ENCODE results near the gene NSUN7.
"Not testable (repeated sequence)": the region's sequence is repeated elsewhere in the genome, so short reads cannot be mapped to it uniquely, and the experiment has no call there.

The NSUN7 gene

DNA sequence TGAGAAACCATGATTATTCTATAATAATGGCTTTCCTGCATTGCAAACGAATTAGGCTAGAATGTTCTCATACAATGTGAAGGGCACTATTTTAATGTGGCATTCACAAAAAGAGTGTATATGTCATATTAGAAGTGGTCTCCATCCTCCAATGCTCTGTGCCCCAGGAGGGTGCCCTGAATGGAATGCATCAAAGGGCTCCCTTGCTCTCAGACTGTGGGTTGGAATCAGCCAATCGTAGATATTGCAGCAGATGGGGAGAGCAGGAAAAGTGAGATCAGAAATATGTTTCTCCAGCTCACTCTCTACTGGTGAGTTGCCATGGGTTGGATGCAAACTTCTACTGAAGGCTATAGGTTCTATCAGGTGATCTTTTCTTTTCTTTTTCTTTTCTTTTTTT lies 11.9 kb upstream of the NSUN7 start:
- DNase-seq (ENCODE audit: low spot score), result no peak

- no peak for DNase-seq (ENCODE audit: low spot score)
Measured at GRCh38 chr4:40739347-40739746, 10.4 kb upstream of the NSUN7 start.

- no peak for DNase-seq (ENCODE audit: low spot score)
Measured at GRCh38 chr4:40744218-40744617, 5.5 kb upstream of the NSUN7 start.

DNA sequence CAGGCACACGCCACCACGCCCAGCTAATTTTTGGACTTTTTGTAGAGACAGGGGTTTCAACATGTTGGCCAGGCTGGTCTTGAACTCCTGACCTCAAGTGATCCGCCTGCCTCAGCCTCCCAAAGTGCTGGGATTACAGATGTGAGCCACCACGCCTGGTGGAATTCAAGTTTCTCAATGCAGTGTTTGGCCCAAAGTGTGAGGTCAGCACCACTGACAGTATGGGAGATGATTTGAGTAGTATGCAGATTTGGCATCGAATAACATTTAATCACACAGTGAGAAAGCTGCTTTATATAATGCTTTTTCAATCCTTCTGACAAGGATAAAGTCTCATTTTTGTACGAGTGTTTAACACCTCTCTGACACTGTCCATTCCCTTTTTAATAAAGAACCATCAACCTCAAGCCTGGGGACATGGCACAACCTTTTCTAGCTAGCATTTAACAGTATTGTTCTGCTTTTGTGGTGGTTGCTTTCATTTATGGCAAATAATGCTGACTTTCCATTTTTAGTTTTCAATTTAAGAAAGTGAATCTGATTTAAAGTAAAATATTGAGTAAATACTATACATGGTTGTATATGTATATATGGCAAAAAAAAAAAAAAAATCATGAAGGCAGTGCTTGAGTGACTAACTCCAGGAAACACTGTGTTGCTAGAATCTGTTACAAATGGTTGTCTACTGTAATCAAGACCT lies 4.3 kb upstream of the NSUN7 start:
- no peak for DNase-seq (ENCODE audit: low spot score)

DNA sequence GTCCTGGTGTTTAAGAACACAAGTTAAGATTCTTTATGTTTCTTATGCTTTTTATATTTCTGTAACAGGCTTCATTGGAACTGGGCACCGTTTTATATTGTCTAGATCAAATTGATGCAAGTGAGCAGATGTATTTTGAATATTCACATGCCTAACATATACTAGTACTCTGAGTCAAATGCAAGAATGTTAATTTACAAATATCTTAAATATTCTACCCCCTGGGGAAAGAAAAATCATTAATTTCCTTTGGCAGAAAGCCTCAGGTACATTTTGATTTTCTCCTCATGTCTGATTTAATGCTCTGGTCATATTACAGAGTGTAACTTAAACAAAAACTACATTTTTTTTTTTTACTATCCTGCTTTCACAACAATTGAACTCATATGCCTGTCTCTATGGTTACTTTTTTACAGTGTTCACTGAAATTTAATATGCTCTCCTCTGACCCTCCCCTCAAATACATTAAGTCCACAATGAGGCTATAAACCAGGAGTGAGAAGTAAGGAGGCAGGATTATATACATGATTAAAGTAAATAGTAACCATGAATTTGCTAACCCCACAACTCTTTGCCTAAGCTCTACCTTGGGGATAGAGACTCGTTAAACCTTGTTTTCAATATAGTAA lies 2.4 kb upstream of the NSUN7 start:
- DNase-seq (ENCODE audit: low spot score), result no peak

GRCh38 chr4:40750461-40751258 lies 905 bp downstream of the NSUN7 start:
- DNase-seq (ENCODE audit: low spot score), result no peak

- DNase-seq (ENCODE audit: low spot score), result no peak
Measured at GRCh38 chr4:40755616-40756015, 5.9 kb downstream of the NSUN7 start.

DNA sequence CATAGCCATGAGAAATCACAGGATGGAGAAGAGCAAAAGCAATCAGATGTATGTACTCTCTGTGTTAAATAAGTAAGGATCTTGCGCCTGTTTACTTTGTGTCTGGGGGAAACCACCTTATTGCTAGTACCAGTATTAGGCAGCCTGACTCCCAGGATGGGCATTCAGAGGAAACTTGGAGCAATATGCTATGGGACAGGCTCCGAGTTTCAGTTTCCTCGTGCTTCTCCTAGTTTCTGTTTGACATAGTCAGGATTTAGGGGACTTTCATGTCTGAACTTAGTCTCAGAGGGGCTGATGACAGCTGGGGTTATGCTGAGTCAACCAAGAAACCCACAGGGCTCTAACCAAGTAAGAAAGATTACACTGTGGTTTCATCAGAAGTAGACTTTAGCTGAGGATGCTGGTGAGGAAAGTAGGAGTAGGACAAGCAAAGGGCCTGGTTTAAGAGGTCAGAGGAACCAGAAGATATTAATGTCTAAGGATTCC lies 13.5 kb downstream of the NSUN7 start:
- no peak for DNase-seq (ENCODE audit: low spot score)

DNA sequence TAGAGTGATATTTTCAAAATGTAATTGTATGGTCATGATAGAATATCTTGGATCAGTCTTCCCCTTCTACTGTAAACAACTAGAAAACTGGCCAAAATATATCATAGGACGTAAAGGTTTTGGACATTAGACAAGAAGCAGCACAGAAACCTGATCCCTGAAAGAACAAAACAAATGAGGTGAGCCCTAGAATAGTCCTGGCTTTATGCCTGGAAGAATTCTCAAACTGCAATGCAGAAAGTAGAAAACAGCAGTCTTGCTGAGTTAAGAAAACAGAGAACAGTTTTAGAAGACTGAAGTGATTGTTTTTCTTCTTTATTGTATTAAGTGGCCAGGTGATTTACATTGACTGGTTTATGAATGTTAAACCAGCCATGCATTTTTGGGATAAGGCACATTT lies 19.5 kb downstream of the NSUN7 start:
- DNase-seq (ENCODE audit: low spot score), result no peak

DNA sequence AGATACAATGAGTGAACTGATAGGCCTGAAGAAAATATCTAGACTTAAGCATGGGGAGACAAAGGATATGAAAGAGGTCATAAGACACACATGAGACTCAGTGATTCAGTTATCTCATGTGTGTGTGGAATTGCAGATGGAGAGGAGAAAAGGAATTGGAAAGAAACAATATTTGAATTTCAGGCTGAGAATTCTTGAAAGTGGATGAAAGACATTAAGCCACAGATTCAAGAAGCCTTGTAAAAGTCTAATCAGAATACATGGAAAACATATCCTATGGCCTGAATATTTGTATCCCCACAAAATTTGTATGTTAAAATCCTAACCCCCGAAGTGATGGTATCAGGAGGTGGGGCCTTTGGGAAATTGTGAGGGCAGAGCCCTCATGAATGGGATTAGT lies 28.3 kb downstream of the NSUN7 start:
- no peak for DNase-seq (ENCODE audit: low spot score)

GRCh38 chr4:40782876-40783275 lies 33.1 kb downstream of the NSUN7 start:
- no peak for DNase-seq (ENCODE audit: low spot score)

GRCh38 chr4:40785727-40786126 lies 36.0 kb downstream of the NSUN7 start:
- DNase-seq (ENCODE audit: low spot score), result no peak

- DNase-seq (ENCODE audit: low spot score), result no peak
Measured at GRCh38 chr4:40788331-40788730, 38.6 kb downstream of the NSUN7 start.

DNA sequence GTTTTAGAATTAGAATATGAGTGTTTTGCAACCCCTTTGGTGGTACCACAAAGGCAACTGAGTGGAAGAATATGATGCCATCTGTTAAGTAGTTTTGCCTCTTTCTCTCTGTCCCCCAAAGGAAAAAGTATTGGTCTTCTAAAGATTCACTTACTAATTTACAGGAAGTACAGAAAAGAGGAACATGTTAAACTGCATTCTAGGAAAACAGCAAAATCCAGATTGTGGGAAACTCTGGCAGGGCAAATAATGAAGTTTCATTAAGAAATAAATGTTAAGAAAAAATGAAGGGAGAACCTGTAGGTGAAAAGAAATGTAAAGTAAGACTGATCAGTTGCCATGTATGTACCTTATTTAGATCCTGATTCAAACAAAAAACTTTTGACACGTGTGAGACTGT lies 39.3 kb downstream of the NSUN7 start:
- no peak for DNase-seq (ENCODE audit: low spot score)

DNA sequence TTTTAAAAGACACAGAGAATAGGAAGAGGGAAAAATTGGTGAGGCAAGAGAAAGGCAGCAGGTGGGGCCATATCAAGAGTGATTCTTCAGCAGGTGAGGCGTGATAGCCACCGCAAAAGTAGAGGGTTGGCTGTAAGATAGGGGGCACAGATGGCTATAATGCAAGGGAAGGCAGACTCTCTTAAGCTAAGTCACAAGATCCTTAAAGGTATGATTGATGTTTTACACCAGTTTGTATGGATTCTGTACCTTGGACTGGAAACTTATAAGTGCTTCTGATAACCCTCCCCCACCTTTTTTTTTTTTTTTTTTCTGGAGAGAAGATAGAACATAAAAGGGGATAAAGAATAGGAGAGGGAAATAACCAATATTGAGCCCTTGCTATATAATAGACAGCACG lies 40.0 kb downstream of the NSUN7 start:
- no peak for DNase-seq (ENCODE audit: low spot score)

- no peak for DNase-seq (ENCODE audit: low spot score)
Measured at GRCh38 chr4:40800064-40800463, 50.3 kb downstream of the NSUN7 start.

- no peak for DNase-seq (ENCODE audit: low spot score)
Measured at GRCh38 chr4:40804598-40804997, 54.8 kb downstream of the NSUN7 start.

- no peak for DNase-seq (ENCODE audit: low spot score)
Measured at GRCh38 chr4:40808926-40809457, 59.2 kb downstream of the NSUN7 start.

DNA sequence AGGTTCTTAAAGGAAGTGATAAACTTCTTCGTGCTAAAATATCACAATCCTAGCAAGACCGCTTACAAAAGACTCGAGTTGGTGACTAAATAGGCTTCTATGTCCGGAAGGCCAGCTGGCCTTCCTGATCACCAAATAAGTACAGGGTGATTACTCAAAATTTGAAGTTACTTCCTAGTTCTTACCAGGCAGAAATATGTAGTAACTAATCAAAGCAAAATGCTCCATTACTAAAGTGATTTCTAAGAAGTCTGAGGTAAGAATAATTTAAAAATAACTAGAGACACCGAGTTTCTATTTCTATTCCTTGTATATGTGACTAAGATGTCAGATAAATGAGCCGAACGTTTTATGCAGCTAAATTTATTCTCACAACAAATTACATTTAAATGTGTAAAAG lies 62.2 kb downstream of the NSUN7 start:
- DNase-seq (ENCODE audit: low spot score), result no peak

GRCh38 chr4:40812386-40812785 lies 62.6 kb downstream of the NSUN7 start:
- no peak for DNase-seq (ENCODE audit: low spot score)

DNA sequence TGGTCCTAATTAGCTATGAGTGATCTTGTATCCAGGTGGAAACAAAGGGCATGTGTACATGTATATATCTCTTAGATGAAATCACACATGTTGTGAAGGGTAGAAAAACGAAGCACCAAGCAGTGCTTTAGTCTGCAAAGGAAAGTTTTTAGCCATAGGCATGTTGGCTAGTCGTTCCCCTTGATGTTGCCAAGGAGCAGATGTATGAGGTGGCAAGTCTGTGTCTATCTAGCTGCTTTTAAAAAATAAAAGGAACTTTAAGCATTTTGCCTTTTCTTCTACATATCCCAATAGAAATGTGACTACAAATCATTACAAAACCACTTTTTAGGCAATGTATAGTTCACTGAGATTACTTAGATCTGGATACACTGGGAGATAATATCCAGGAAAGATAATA lies 63.1 kb downstream of the NSUN7 start:
- DNase-seq (ENCODE audit: low spot score), result no peak

DNA sequence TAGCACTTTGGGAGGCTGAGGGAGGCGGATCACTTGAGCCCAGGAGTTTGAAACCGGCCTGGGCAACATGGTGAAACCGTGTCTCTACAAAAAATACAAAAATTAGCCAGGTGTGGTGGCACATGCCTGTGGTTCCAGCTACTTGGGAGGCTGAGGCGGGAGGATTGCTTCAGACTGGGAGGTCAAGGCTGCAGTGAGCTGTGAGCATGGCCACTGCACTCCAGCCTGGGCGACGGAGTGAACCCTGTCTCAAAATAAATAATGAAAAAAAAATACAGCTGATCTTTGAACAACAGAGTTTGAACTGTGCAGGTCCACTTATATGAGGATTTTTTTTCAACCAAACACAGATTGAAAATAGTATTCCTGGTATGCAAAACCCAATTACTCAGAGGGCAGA lies 67.4 kb downstream of the NSUN7 start:
- not testable (repeated sequence) for DNase-seq (ENCODE audit: low spot score)

DNA sequence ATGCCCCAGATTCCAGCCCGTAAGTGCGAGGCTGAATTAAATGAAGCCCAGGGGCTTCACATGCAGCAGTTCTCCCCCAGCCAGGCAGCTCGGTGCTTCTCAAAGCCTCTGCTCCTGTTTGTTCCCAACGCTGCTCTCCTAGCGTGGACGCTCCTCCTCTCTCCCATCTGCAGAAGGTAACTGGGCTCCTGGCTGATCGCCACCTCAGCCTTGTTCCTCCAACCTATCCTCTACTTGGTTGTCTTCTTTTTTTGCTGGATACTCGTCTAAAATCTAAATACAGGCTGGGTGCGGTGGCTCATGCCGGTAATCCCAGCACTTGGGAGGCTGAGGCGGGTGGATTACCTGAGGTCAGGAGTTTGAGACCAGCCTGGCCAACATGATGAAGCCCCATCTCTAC lies 70.3 kb downstream of the NSUN7 start:
- no peak for DNase-seq (ENCODE audit: low spot score)

All from pons (tissue), 1 donor.